ENCODE results near the gene VPS50. TPM values are rescaled to one million over a fixed set of nuclear protein-coding genes. Genes with fewer than 3 reads are reported as not detected.

VPS50 gene
- total and polyA plus RNA-seq, 4 donors = 4.0 to 18.2 (median 11.9) TPM

DNA sequence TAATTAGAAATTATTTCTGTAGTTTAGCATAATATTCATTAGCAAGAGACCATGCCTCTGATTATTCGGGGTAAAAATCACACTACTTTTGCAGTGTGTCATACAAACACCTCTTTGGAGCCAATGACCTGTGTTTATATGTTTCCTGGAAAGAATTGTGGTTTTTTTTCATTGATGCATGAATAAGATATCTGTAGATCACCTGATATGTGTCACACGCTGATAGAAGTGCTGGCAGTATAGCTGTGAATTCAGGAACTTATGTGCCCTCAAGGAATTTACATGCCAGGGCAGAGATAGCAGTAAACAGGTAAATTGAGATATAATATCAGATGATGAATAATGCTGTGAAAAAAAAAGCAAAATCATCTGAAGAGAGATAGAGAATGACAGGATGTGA lies 118.2 kb downstream of the VPS50 start:
- H3K4me3 ChIP-seq (ENCODE audit: low read depth in 1 of 3, low read length in 3 of 3) = no peak overlapping the region
- no peak for DNase-seq (ENCODE audit: low spot score)
- H3K36me3 ChIP-seq (ENCODE audit: control insufficient read depth in 4 of 4, insufficient read depth in 3 of 4, low read depth in 1 of 4, low read length in 3 of 4) = peaks cover 0 to 7% (median 3%) of the 10 kb centered on the region in 4 donors
- no peak overlapping the region for H3K27ac ChIP-seq (ENCODE audit: low read depth in 1 of 2, low read length in 2 of 2)
- no peaks in the 10 kb centered on the region for H3K9me3 ChIP-seq (ENCODE audit: control insufficient read depth in 4 of 4, low read length in 3 of 4)
- TF ChIP-seq, protein P1, sequence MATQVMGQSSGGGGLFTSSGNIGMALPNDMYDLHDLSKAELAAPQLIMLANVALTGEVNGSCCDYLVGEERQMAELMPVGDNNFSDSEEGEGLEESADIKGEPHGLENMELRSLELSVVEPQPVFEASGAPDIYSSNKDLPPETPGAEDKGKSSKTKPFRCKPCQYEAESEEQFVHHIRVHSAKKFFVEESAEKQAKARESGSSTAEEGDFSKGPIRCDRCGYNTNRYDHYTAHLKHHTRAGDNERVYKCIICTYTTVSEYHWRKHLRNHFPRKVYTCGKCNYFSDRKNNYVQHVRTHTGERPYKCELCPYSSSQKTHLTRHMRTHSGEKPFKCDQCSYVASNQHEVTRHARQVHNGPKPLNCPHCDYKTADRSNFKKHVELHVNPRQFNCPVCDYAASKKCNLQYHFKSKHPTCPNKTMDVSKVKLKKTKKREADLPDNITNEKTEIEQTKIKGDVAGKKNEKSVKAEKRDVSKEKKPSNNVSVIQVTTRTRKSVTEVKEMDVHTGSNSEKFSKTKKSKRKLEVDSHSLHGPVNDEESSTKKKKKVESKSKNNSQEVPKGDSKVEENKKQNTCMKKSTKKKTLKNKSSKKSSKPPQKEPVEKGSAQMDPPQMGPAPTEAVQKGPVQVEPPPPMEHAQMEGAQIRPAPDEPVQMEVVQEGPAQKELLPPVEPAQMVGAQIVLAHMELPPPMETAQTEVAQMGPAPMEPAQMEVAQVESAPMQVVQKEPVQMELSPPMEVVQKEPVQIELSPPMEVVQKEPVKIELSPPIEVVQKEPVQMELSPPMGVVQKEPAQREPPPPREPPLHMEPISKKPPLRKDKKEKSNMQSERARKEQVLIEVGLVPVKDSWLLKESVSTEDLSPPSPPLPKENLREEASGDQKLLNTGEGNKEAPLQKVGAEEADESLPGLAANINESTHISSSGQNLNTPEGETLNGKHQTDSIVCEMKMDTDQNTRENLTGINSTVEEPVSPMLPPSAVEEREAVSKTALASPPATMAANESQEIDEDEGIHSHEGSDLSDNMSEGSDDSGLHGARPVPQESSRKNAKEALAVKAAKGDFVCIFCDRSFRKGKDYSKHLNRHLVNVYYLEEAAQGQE (IDR thresholded peaks at IDR 0.05) = no peak
- no peak for TF ChIP-seq RXRA (IDR thresholded peaks at IDR 0.05)
- no peak for TF ChIP-seq YY1 (IDR thresholded peaks at IDR 0.05)
- no peak for TF ChIP-seq TAF1 (conservative IDR thresholded peaks at IDR 0.05)
- TF ChIP-seq, protein P2, sequence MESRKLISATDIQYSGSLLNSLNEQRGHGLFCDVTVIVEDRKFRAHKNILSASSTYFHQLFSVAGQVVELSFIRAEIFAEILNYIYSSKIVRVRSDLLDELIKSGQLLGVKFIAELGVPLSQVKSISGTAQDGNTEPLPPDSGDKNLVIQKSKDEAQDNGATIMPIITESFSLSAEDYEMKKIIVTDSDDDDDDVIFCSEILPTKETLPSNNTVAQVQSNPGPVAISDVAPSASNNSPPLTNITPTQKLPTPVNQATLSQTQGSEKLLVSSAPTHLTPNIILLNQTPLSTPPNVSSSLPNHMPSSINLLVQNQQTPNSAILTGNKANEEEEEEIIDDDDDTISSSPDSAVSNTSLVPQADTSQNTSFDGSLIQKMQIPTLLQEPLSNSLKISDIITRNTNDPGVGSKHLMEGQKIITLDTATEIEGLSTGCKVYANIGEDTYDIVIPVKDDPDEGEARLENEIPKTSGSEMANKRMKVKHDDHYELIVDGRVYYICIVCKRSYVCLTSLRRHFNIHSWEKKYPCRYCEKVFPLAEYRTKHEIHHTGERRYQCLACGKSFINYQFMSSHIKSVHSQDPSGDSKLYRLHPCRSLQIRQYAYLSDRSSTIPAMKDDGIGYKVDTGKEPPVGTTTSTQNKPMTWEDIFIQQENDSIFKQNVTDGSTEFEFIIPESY (IDR thresholded peaks at IDR 0.05) = no peak
- no peak for TF ChIP-seq RAD21 (IDR thresholded peaks at IDR 0.05)
- TF ChIP-seq, protein P3, sequence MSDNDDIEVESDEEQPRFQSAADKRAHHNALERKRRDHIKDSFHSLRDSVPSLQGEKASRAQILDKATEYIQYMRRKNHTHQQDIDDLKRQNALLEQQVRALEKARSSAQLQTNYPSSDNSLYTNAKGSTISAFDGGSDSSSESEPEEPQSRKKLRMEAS (IDR thresholded peaks at IDR 0.05) = no peak
- TF ChIP-seq FOXA2 (IDR thresholded peaks at IDR 0.05) = no peak
- no peak for TF ChIP-seq GABPA (IDR thresholded peaks at IDR 0.05 in 1 of 2, conservative IDR thresholded peaks at IDR 0.05 in 1 of 2)
- no peak for TF ChIP-seq NR2F2 (IDR thresholded peaks at IDR 0.05)
- no peak for TF ChIP-seq JUND (IDR thresholded peaks at IDR 0.05)
- no peak for TF ChIP-seq EGR1 (IDR thresholded peaks at IDR 0.05; ENCODE audit: low read depth in 2 of 2)
- TF ChIP-seq, protein P4, sequence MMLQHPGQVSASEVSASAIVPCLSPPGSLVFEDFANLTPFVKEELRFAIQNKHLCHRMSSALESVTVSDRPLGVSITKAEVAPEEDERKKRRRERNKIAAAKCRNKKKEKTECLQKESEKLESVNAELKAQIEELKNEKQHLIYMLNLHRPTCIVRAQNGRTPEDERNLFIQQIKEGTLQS (IDR thresholded peaks at IDR 0.05) = no peak
- H3K27me3 ChIP-seq (ENCODE audit: control insufficient read depth in 4 of 4, insufficient read depth in 4 of 4, low read length in 3 of 4) = no peaks in the 10 kb centered on the region
- H3K9ac ChIP-seq (ENCODE audit: low read depth in 1 of 2, low read length in 2 of 2) = no peak overlapping the region
- 96% methylated on average over 2 of the region's 2 CpGs for WGBS
- no peaks in the 10 kb centered on the region for H3K4me1 ChIP-seq (ENCODE audit: control insufficient read depth in 4 of 4, insufficient read depth in 4 of 4, low read length in 3 of 4)

DNA sequence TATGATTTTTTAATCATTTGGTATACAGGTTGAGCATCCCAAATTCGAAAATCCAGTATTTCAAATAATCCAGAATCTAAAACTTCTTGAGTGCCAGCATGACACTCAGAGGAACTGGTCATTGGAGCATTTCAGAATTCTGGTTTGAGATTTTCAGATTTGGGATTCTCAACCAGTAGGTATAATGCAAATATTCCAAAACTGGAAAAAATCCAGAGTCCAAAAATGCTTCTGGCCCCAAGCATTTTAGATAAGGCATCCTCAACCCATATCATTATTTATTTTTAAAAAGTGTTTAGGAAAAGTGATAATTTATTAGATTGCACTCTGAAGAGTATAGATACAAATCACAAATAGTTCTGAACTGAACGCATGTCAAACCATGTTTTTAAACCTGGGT lies 120.7 kb downstream of the VPS50 start:
- no peak for TF ChIP-seq EGR1 (IDR thresholded peaks at IDR 0.05; ENCODE audit: low read depth in 2 of 2)
- no peak for TF ChIP-seq HNF4A (conservative IDR thresholded peaks at IDR 0.05)
- no peak for TF ChIP-seq TAF1 (conservative IDR thresholded peaks at IDR 0.05)
- TF ChIP-seq, protein P1 (IDR thresholded peaks at IDR 0.05) = no peak
- no peaks in the 10 kb centered on the region for H3K9me3 ChIP-seq (ENCODE audit: control insufficient read depth in 4 of 4, low read length in 3 of 4)
- no peak overlapping the region for H3K9ac ChIP-seq (ENCODE audit: low read depth in 1 of 2, low read length in 2 of 2)
- no peaks in the 10 kb centered on the region for H3K4me1 ChIP-seq (ENCODE audit: control insufficient read depth in 4 of 4, insufficient read depth in 4 of 4, low read length in 3 of 4)
- H3K27ac ChIP-seq (ENCODE audit: low read depth in 1 of 2, low read length in 2 of 2) = no peak overlapping the region
- H3K36me3 ChIP-seq (ENCODE audit: control insufficient read depth in 4 of 4, insufficient read depth in 3 of 4, low read depth in 1 of 4, low read length in 3 of 4) = peaks cover 1 to 7% (median 6%) of the 10 kb centered on the region in 4 donors
- 96% methylated on average over 2 of the region's 2 CpGs for WGBS
- H3K27me3 ChIP-seq (ENCODE audit: control insufficient read depth in 4 of 4, insufficient read depth in 4 of 4, low read length in 3 of 4) = no peaks in the 10 kb centered on the region
- no peak for DNase-seq (ENCODE audit: low spot score)
- no peak overlapping the region for H3K4me3 ChIP-seq (ENCODE audit: low read depth in 1 of 3, low read length in 3 of 3)

Data from liver (tissue), 9 donors.